ENCODE measurements around the gene EBI3. TPM values are rescaled to one million over a fixed set of nuclear protein-coding genes. Genes with fewer than 3 reads are reported as not detected.
A peak's percentile ranks its signal among the peaks of the same experiment; 100 is the strongest.

Gene EBI3
- total and polyA plus RNA-seq, 7 experiments from 2014 or later, result 0.44 to 8.8 TPM; not detected in 5

GRCh38 chr19:4264812-4265211 is 35.5 kb downstream of the EBI3 start:
- H3K9me3 ChIP-seq (ENCODE audit: control insufficient read depth in 2 of 3, low read length in 3 of 3), result no peaks in the 10 kb centered on the region
- Mint-ChIP-seq H3K9me3 (no peaks in the 10 kb centered on the region), H3K27me3 (no peaks in the 10 kb centered on the region), H3K4me3 (peak overlapping the region in 9 of 10 donors; percentile 18 to 61 (median 35)), H3K27ac (peak overlapping the region; percentile 40 to 79 (median 66)), H3K36me3 (peaks cover 5 to 27% (median 17%) of the 10 kb centered on the region in 5 donors), H3K4me1 (peaks cover 20 to 29% (median 24%) of the 10 kb centered on the region in 7 donors)
- ChIA-PET CTCF (no interaction called here), POLR2A (interaction anchor here (2.1 kb wide), 1 partner anchor 18 kb away, joined by 6 read pairs; the partner anchor contains the start of gene YJU2)
- no peak overlapping the region for H3K4me3 ChIP-seq (ENCODE audit: low read length)
- peaks cover 0 to 6% of the 10 kb centered on the region in 2 donors for H3K4me1 ChIP-seq (ENCODE audit: control insufficient read depth in 2 of 2, insufficient read depth in 2 of 2, low read length in 2 of 2)
- peak in 6 of 9 donors; percentile 22 to 51 (median 34) for DNase-seq
- intact Hi-C loops (cut with micrococcal nuclease), result loop anchor here (5.0 kb wide), 1 partner anchor 37 kb away; the partner anchor contains the start of genes FSD1 (in 2 of the 2) and TMIGD2 (in 2 of the 2)
- ATAC-seq, result peak; percentile 61
- no peak overlapping the region for H3K27ac ChIP-seq (ENCODE audit: low read depth, low read length)
- H3K27me3 ChIP-seq (ENCODE audit: control insufficient read depth in 2 of 2, insufficient read depth in 2 of 2, low read length in 2 of 2), result no peaks in the 10 kb centered on the region
- peaks cover 7 to 82% (median 14%) of the 10 kb centered on the region in 3 experiments for H3K36me3 ChIP-seq (ENCODE audit: control insufficient read depth in 2 of 3, insufficient read depth in 3 of 3, low read length in 3 of 3)

GRCh38 chr19:4266253-4267000 is 37.1 kb downstream of the EBI3 start:
- H3K4me3 ChIP-seq (ENCODE audit: low read length), result no peak overlapping the region
- H3K27ac Mint-ChIP-seq, result peak overlapping the region in 5 of 9 donors; percentile 14 to 73 (median 48)
- peaks cover 7 to 77% (median 14%) of the 10 kb centered on the region in 3 experiments for H3K36me3 ChIP-seq (ENCODE audit: control insufficient read depth in 2 of 3, insufficient read depth in 3 of 3, low read length in 3 of 3)
- ATAC-seq, result no peak
- no peak for DNase-seq
- no peak overlapping the region for H3K27ac ChIP-seq (ENCODE audit: low read depth, low read length)
- H3K36me3 Mint-ChIP-seq, result peaks cover 4 to 23% (median 13%) of the 10 kb centered on the region in 5 donors
- ChIA-PET CTCF (interaction anchor here (0.6 to 6.0 kb wide), 24 partner anchors 9 to 961 kb away, joined by 3 to 51 read pairs (median 4); partner anchors contain the start of genes MPND, TMIGD2 and YJU2), POLR2A (interaction anchor here (1.2 to 1.7 kb wide), 4 partner anchors 36 to 136 kb away, joined by 3 to 5 read pairs (median 4); partner anchors contain the start of genes CHAF1A, SH3GL1 and TMIGD2)
- H3K4me3 Mint-ChIP-seq, result peak overlapping the region in 1 of 10 donors; percentile 35
- H3K4me1 ChIP-seq (ENCODE audit: control insufficient read depth in 2 of 2, insufficient read depth in 2 of 2, low read length in 2 of 2), result peaks cover 0 to 6% of the 10 kb centered on the region in 2 donors
- no peaks in the 10 kb centered on the region for H3K27me3 ChIP-seq (ENCODE audit: control insufficient read depth in 2 of 2, insufficient read depth in 2 of 2, low read length in 2 of 2)
- no peaks in the 10 kb centered on the region for H3K9me3 ChIP-seq (ENCODE audit: control insufficient read depth in 2 of 3, low read length in 3 of 3)
- intact Hi-C loops (cut with micrococcal nuclease), result loop anchor here (2.0 to 5.0 kb wide), 2 partner anchors 36 to 76 kb away; partner anchors contain the start of genes FSD1 (in 2 of the 2), TMIGD2 (in 2 of the 2) and MPND (in 1 of the 2)
- H3K4me1 Mint-ChIP-seq, result peaks cover 18 to 29% (median 23%) of the 10 kb centered on the region in 7 donors
- no peaks in the 10 kb centered on the region for H3K9me3 Mint-ChIP-seq
- no peaks in the 10 kb centered on the region for H3K27me3 Mint-ChIP-seq

- ATAC-seq, result peak; percentile 76
- no peak overlapping the region for H3K27ac ChIP-seq (ENCODE audit: low read depth, low read length)
- DNase-seq, result peak; percentile 33 to 68 (median 48)
- peak overlapping the region in 6 of 9 donors; percentile 0 to 90 (median 60) for H3K27ac Mint-ChIP-seq
- no peaks in the 10 kb centered on the region for H3K27me3 ChIP-seq (ENCODE audit: control insufficient read depth in 2 of 2, insufficient read depth in 2 of 2, low read length in 2 of 2)
- H3K9me3 Mint-ChIP-seq, result no peaks in the 10 kb centered on the region
- H3K4me3 Mint-ChIP-seq, result peak overlapping the region in 1 of 10 donors; percentile 19
- H3K9me3 ChIP-seq (ENCODE audit: control insufficient read depth in 2 of 3, low read length in 3 of 3), result no peaks in the 10 kb centered on the region
- no peaks in the 10 kb centered on the region for H3K27me3 Mint-ChIP-seq
- ChIA-PET CTCF (interaction anchor here (0.6 to 6.0 kb wide), 22 partner anchors 10 to 204 kb away, joined by 3 to 51 read pairs (median 4); partner anchors contain the start of genes MPND, TMIGD2 and YJU2), POLR2A (interaction anchor here (1.3 to 1.7 kb wide), 3 partner anchors 35 to 133 kb away, joined by 3 to 4 read pairs (median 3); partner anchors contain the start of genes SH3GL1 and TMIGD2)
- peaks cover 18 to 29% (median 23%) of the 10 kb centered on the region in 7 donors for H3K4me1 Mint-ChIP-seq
- intact Hi-C loops (cut with micrococcal nuclease), result loop anchor here (1.0 to 5.0 kb wide), 8 partner anchors 35 to 258 kb away; partner anchors contain the start of genes FSD1 (in 2 of the 2), MPND (in 2 of the 2), SH3GL1 (in 2 of the 2) and TMIGD2 (in 2 of the 2)
- H3K36me3 ChIP-seq (ENCODE audit: control insufficient read depth in 2 of 3, insufficient read depth in 3 of 3, low read length in 3 of 3), result peaks cover 7 to 77% (median 14%) of the 10 kb centered on the region in 3 experiments
- no peak overlapping the region for H3K4me3 ChIP-seq (ENCODE audit: low read length)
- peaks cover 4 to 30% (median 13%) of the 10 kb centered on the region in 5 donors for H3K36me3 Mint-ChIP-seq
- H3K4me1 ChIP-seq (ENCODE audit: control insufficient read depth in 2 of 2, insufficient read depth in 2 of 2, low read length in 2 of 2), result peaks cover 0 to 6% of the 10 kb centered on the region in 2 donors
Measured at GRCh38 chr19:4267101-4267900, 38.0 kb downstream of the EBI3 start.

- peaks cover 0 to 6% of the 10 kb centered on the region in 2 donors for H3K4me1 ChIP-seq (ENCODE audit: control insufficient read depth in 2 of 2, insufficient read depth in 2 of 2, low read length in 2 of 2)
- CTCF ChIA-PET, result interaction anchor here (1.2 to 6.0 kb wide), 4 partner anchors 9 to 134 kb away, joined by 4 to 51 read pairs (median 6); partner anchors contain the start of gene CHAF1A
- no peak overlapping the region for H3K27ac ChIP-seq (ENCODE audit: low read depth, low read length)
- ATAC-seq (no peak), DNase-seq (no peak)
- POLR2A ChIA-PET, result interaction anchor here (1.7 kb wide), 1 partner anchor 34 kb away, joined by 4 read pairs; the partner anchor contains the start of gene TMIGD2
- peaks cover 18 to 29% (median 23%) of the 10 kb centered on the region in 7 donors for H3K4me1 Mint-ChIP-seq
- no peak overlapping the region for H3K4me3 Mint-ChIP-seq
- H3K36me3 Mint-ChIP-seq, result peaks cover 4 to 30% (median 13%) of the 10 kb centered on the region in 5 donors
- H3K27ac Mint-ChIP-seq, result peak overlapping the region in 3 of 9 donors; percentile 25 to 58 (median 52)
- intact Hi-C loops (cut with micrococcal nuclease), result loop anchor here (1.0 to 5.0 kb wide), 8 partner anchors 34 to 257 kb away; partner anchors contain the start of genes FSD1 (in 2 of the 2), MPND (in 2 of the 2), SH3GL1 (in 2 of the 2) and TMIGD2 (in 2 of the 2)
- no peaks in the 10 kb centered on the region for H3K9me3 ChIP-seq (ENCODE audit: control insufficient read depth in 2 of 3, low read length in 3 of 3)
- no peaks in the 10 kb centered on the region for H3K27me3 Mint-ChIP-seq
- no peaks in the 10 kb centered on the region for H3K27me3 ChIP-seq (ENCODE audit: control insufficient read depth in 2 of 2, insufficient read depth in 2 of 2, low read length in 2 of 2)
- H3K9me3 Mint-ChIP-seq, result no peaks in the 10 kb centered on the region
- peaks cover 7 to 71% (median 14%) of the 10 kb centered on the region in 3 experiments for H3K36me3 ChIP-seq (ENCODE audit: control insufficient read depth in 2 of 3, insufficient read depth in 3 of 3, low read length in 3 of 3)
- H3K4me3 ChIP-seq (ENCODE audit: low read length), result no peak overlapping the region
Measured at GRCh38 chr19:4267901-4268815, 38.8 kb downstream of the EBI3 start.

- intact Hi-C loops (cut with micrococcal nuclease), result loop anchor here (5.0 kb wide), 1 partner anchor 33 kb away; the partner anchor contains the start of genes FSD1 (in 2 of the 2) and TMIGD2 (in 2 of the 2)
- Mint-ChIP-seq H3K9me3 (no peaks in the 10 kb centered on the region), H3K4me1 (peaks cover 18 to 29% (median 23%) of the 10 kb centered on the region in 7 donors), H3K36me3 (peaks cover 4 to 30% (median 13%) of the 10 kb centered on the region in 5 donors), H3K4me3 (no peak overlapping the region), H3K27me3 (no peaks in the 10 kb centered on the region), H3K27ac (peak overlapping the region in 1 of 9 donors; percentile 45)
- H3K4me3 ChIP-seq (ENCODE audit: low read length), result no peak overlapping the region
- no peaks in the 10 kb centered on the region for H3K9me3 ChIP-seq (ENCODE audit: control insufficient read depth in 2 of 3, low read length in 3 of 3)
- ATAC-seq (no peak), DNase-seq (no peak)
- peaks cover 0 to 6% of the 10 kb centered on the region in 2 donors for H3K4me1 ChIP-seq (ENCODE audit: control insufficient read depth in 2 of 2, insufficient read depth in 2 of 2, low read length in 2 of 2)
- no peaks in the 10 kb centered on the region for H3K27me3 ChIP-seq (ENCODE audit: control insufficient read depth in 2 of 2, insufficient read depth in 2 of 2, low read length in 2 of 2)
- H3K36me3 ChIP-seq (ENCODE audit: control insufficient read depth in 2 of 3, insufficient read depth in 3 of 3, low read length in 3 of 3), result peaks cover 7 to 64% (median 14%) of the 10 kb centered on the region in 3 experiments
- ChIA-PET CTCF (interaction anchor here (0.6 to 6.0 kb wide), 5 partner anchors 9 to 512 kb away, joined by 3 to 51 read pairs (median 4); partner anchors contain the start of gene CHAF1A), POLR2A (no interaction called here)
- no peak overlapping the region for H3K27ac ChIP-seq (ENCODE audit: low read depth, low read length)
Measured at GRCh38 chr19:4268816-4269430, 39.6 kb downstream of the EBI3 start.

Measured in naive thymus-derived CD4-positive, alpha-beta T cell (primary cell).